Testis (tissue), 2 donors: ENCODE data around the gene ADAMTS6.

Source experiments
- POLR2A ChIP-seq: fragments of 450-650 bp; IDR thresholded peaks from one replicate; pipeline ENCODE4 v1.6.1; 2017; ENCODE audit warnings: antibody characterized with exemption, mild to moderate bottlenecking, moderate library complexity
- TF ChIP-seq, protein P1 (sequence below), 3 experiments: fragments of 450-650 bp in 2 of 3; fragments of 200-600 bp in 1 of 3; sonication (generic) in 1 of 3; IDR thresholded peaks; one replicate each; pipeline ENCODE4 v1.5.1; 2016 to 2019; ENCODE audit warnings: antibody characterized with exemption in 3 of 3, mild to moderate bottlenecking in 2 of 3, moderate library complexity in 1 of 3

DNA sequence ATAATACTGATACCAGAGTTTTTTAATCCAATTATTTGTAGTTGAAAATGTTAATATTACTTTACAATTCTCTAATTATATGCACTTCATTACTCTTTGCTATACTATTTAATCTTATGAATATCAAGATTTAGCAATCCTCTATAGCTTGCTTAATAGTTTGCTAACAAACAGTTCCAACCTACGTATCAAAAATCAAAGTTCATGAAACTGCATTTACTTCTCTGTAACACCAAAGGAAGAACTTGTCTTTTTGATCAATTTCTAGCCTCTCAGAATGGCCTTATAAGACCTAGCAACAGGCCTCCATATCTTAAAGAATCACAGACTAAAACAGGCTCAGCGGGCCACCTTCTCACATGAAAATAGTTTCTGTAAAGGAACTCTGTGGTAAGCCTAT is 68.9 kb downstream of the ADAMTS6 start:
- TF ChIP-seq, protein P1, sequence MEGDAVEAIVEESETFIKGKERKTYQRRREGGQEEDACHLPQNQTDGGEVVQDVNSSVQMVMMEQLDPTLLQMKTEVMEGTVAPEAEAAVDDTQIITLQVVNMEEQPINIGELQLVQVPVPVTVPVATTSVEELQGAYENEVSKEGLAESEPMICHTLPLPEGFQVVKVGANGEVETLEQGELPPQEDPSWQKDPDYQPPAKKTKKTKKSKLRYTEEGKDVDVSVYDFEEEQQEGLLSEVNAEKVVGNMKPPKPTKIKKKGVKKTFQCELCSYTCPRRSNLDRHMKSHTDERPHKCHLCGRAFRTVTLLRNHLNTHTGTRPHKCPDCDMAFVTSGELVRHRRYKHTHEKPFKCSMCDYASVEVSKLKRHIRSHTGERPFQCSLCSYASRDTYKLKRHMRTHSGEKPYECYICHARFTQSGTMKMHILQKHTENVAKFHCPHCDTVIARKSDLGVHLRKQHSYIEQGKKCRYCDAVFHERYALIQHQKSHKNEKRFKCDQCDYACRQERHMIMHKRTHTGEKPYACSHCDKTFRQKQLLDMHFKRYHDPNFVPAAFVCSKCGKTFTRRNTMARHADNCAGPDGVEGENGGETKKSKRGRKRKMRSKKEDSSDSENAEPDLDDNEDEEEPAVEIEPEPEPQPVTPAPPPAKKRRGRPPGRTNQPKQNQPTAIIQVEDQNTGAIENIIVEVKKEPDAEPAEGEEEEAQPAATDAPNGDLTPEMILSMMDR (IDR thresholded peaks at IDR 0.05), result no peak
- no peak for TF ChIP-seq POLR2A
